ENCODE results near the gene JPH3.
"Not testable (repeated sequence)": the region's sequence is repeated elsewhere in the genome, so short reads cannot be mapped to it uniquely, and the experiment has no call there.

JPH3 gene

DNA sequence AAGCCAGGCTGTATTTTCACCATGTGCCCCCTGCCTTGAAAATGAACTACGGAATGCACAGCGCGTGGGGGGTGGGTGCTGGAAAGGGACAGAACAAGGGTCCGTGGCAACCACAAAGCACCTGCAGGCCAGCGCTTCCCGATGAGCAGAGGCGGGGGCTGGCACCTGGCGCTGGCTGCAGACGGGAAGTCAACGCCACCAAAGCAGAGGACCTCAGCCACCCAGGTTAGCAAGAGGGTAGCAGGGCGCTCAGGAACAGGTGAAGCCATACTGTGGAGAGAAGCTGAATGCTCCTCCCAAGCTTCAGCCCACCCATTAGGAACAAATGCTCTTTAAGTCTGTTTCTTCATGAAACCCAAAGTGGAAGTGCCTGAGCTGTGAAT, 98.8 kb downstream of the JPH3 start:
- DNase-seq, result no peak

DNA sequence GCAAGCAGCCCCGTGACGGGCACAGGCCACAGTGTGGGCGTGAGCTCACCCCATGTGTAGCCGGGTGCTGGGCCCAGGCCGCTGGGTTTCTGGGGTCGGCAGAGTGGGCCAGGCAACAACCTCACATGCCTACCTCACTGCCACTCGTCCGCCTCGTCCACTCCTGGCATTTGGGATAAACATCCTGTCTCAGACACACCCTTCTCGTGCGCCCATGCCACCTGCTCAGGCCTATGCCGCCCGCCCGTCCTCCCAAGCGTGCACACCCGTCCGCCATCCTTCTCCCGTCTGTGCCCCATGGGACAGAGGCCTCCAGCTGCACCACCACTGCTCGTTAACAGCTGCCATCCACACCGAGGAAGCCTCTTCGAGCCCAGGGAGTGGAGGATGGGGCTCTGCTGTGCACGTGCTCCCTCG, 99.2 kb downstream of the JPH3 start:
- DNase-seq, result no peak

DNA sequence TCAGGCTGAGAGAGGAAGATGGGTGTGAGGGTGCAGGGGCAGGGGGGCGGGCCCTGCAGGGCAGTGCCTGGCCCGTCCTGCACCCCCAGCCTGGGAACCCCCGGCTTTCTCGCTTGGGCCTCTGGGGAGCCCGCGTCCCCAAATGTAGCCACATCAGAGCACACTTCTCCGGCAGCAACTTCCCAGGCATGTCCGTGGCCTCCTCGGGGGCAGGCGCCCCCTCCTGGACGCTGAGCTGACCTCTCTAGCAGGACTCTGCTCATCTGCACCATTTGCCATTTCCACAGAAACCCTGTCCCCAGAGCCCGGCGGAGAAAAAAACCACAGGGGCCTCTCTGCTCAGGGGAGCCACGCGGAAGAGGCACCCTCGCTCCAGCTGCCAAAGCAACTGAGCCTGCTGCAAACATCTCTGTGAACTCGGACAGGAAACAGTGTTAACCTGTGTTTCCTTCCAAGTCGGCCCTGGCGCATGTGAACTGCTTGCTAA, 100.1 kb downstream of the JPH3 start:
- peak; percentile 67 for DNase-seq

DNA sequence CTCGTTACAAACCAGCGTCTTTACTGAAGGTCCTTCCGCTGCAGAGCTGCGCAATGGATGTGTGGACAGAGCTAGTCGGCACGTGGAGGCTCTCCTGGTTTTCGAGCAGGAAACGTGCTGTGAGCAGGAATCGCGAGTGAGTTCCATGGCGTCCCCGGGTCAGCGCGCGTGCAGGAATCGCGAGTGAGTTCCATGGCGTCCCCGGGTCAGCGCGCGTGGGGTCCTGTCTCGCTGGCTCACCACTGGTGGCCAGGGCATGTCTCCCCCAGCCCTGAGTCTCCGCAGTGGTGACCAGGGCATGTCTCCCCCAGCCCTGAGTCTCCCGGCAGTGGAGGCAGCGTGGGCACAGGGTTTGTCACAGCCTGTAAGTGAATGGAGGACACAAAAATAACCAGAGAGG, 100.8 kb downstream of the JPH3 start:
- DNase-seq, result no peak

DNA sequence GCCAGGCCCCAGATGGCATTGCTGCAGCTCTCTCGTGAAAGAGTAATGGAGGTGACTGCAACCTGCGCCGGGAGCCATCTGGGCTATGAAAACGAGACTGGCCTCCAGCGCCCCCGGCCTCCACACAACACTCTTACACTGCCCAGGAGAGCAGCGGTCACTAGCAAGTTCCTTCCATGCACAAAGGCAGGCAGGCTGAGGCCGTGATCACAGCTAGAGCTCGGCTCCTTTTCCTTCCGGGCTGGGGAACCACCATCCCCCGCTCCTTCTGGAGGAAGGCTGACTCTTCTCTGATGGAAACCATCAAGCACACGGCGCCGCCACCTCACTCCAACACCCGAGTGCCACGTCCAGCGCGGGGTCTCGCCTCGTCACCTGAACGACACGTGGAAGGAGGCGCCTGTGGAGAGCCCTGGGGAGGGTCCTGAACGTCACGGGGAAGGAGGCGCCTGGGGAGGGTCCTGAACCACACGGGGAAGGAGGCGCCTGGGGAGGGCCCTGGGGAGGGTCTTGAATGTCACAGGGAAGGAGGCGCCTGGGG, 101.6 kb downstream of the JPH3 start:
- DNase-seq, result no peak

DNA sequence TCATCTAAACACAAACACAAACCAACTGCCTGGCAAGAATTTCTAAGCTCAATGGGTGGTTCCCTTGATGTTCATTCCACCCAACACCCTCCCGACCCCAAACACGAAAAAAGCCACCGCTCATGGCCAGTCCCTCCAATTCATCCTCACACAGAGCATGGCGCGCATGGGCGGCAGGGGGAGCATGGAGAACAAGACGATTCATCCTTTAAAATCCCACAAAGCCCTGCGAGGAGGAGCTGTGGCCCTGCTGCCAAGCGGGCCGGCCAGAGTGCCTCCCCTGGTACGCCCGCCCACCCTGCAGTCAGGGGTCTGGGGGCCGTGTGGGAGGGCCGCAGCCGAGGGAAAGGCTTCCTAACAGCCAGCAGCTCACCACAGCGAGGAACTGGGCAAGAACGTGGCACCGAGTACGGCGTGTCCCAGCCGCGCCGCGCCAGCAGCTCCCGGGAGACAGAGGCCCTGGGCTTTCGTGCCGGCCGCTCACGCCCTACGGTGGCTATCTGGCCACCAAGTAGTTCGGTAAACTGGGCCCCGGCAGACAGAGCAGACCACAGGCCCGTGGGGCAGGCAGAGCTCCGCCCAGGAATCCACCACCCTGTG, 102.5 kb downstream of the JPH3 start:
- DNase-seq, result no peak

DNA sequence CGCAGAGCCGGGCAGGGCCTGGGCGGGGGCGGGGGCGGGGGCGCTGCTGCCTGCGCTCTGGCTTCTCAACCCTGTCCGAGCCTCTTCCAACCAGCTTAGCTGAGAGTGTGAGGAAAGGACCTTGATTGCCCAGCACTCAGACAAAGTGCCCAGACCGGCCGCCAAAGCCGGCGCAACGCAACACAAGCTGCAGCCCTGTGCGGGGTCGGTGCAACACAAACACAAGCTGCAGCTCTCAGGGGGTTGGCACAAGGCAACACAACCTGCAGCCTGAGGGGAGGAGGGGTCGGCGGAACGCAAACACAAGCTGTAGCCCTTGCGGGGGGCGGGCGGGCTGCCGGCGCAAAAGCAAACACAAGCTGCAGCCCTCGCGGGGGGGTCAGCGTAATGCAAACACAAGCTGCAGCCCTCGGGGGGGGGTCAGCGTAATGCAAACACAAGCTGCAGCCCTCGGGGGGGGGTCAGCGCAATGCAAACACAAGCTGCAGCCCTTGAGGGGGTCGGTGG, 103.5 kb downstream of the JPH3 start:
- DNase-seq, result no peak

DNA sequence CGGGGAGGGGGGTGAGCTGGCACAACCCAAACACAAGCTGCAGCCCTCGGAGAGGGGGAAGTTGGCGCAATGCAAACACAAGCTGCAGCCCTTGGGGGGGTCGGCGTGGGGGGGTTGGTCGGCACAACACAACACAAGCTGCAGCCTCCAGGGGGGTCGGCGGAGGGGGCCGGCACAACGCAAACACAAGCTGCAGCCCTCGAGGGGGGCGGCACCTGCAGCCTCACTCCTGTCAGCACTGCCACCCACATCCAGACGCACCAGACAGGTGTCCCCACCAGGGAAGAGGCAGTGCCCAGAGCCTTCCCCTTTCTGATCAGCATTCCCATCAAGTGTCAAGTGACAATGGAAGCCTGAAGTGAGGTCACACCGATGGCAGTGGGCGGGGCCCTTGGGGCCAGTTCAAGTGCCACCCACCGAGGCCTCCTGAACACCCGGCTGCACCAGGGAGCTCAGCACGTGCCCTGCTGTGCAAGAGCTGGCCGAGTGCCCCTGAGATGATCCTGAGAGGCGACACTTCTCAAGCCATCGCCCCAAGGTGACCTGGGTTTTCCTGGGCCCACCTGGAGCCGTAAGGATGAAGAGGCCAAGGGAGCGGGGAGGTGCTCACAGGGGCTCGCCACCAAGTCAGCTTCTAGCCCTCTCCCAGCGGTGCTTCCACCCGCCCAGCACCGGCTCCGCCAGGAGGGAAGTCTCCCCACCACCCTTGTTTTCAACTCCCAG, 104.1 kb downstream of the JPH3 start:
- no peak for DNase-seq

DNA sequence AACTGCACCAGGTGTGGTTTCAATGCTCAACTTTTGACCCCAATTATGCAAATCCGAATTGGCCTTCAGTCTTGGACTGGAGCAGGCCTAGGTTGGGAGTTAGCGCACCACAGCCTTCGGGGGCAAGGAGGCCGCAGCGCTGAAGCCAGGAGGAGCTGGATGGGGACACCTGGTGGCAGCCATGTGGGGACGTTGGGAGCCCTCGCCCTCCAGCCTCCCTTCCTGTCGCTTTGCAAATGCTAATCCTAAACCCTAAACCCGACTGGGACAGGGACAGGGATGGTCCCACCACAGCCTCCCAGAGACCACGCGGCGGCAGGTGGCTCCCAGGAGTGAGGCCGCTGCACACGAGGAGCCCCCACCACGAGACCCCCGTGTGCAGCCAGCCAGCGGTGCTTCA, 104.8 kb downstream of the JPH3 start:
- DNase-seq, result no peak

DNA sequence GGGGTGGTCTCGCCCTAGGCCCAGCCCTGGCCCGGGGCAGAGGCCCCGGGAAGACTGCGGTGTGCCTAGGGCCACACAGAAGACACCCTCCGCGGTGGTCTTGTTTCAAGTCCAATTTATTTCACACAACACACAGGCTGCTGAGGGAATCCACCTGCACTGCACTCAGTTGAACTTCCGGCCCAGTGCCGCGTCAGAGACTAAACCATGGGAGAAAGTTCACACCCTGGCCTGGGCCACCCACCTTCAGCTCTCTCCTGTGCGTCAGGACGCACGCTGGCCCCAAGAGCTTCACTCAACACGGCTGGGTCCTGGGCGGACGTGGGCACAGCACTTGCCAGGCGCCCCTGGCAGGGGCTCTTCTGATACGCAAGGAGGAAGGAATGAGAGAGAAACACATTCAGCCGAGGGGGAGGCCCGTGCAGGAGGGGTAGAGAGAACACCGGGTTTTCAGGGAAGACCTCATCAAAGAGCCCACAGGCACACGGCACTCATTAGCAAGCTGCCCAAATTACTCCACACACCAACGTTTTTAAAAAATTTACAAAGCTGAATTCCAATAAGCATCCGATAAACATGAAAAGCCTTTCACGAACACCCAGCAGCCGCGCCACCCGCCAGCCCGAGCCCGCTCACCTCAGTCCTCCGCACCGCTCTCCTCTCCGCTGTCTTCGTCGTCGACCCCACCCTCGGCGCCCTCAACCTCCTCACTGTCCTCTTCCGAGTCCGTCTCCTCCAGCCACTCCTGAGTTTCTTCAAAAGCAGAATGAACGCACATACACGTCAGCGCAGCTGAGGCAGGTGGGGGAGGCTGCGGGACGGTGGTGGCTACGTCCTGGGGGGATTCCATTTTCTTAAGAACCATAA, 105.6 kb downstream of the JPH3 start:
- DNase-seq, result no peak

DNA sequence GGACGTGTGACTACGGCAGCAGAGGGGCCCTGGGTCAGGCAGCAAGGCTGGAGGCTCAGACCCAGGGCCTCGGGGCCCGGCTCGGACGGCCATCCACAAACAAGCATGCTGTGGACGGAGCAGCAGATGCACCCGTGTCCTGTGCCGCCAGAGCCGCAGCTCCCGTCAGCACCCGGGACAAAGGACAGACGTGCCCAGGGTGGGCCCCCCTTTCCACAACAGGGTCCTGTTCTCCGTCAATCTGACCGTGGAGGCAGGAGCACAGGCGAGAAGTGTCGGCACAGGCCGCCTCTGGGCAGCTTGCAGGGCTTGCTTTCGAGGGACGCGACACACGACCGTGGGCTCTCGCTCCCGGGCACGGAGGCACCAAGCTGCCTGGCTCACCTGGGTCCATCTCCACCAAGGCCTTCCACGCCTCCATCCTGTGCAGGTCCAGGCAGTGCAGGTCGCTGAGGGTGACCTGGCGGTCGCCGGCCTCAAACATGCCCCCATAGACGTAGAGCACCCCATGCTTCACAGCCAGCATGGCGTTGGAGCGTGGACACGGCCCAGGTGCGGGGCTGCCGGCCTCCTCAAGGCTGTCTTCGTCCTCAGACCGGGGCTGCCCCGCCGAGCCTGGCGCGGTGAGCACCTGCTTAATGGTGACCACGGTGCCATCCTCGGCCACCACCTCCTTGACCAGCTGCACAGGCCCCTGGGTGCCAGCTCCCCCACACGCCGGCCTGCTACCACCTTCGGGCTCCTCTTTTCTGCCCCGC, 106.8 kb downstream of the JPH3 start:
- no peak for DNase-seq

DNA sequence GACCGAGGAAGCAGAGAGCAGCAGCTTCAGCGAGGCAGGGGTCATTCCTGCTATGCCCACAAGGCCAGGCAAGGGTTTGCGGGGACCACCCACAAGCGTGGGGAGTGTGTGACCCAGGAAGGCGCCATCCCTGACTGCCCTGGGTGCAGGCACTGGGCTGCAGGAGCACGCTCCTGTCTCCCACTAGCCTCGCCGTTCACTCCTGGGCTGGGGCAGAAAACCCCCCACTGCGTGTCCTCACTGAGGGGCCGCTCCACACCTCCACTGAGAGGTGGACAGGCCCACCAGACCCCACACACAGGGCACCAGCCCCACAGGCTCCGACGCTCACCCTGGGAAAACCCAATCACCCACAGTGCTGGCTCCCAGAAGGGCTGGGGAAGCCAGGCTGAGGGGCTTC, 107.4 kb downstream of the JPH3 start:
- no peak for DNase-seq

DNA sequence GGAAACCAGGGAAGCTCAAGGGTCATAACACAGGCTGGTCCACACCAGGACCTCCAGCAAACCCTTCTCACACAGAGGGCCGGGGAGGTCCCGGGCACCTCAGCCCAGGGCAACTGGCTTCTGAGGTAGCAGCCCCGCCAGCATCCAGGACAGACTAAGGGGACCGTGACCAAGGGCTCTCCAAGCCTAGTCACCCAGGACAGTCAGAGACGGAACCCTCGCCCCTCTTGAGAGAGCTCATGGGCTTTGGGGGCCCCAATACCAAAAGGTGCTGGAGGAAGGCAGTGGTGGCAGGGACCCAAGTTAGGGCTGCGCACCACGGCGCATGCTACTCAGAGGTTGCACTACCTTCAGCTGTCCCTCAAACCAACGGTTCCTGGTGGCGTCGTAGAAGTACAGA, 108.6 kb downstream of the JPH3 start:
- DNase-seq, result no peak

DNA sequence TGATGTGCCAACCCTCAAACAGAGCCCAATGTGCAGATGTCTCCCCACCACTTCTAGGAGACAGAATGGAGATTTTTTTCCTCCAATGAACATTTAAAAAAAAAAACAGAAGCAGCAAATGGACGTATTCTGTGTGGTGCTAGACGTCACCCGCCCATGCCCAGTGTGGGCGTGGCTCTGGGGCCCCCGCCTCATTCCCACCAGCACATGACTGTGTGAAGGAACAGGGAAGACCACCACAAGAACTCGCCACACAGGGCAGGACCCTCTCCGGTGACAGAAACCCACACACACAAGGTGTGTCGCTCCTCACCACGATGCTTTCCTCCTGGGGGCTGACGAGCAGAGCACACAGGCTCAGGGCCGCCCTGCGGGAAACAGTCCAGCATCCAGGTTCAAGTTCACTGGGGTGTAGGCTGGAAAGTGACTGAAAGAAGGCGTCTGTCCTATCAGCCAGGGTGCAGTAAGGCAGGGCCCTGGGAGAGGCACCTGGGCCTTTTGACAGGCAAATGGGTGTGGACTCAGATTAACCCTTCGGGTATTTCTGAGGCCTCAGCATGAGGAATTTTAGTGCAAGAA, 110.0 kb downstream of the JPH3 start:
- DNase-seq, result no peak

DNA sequence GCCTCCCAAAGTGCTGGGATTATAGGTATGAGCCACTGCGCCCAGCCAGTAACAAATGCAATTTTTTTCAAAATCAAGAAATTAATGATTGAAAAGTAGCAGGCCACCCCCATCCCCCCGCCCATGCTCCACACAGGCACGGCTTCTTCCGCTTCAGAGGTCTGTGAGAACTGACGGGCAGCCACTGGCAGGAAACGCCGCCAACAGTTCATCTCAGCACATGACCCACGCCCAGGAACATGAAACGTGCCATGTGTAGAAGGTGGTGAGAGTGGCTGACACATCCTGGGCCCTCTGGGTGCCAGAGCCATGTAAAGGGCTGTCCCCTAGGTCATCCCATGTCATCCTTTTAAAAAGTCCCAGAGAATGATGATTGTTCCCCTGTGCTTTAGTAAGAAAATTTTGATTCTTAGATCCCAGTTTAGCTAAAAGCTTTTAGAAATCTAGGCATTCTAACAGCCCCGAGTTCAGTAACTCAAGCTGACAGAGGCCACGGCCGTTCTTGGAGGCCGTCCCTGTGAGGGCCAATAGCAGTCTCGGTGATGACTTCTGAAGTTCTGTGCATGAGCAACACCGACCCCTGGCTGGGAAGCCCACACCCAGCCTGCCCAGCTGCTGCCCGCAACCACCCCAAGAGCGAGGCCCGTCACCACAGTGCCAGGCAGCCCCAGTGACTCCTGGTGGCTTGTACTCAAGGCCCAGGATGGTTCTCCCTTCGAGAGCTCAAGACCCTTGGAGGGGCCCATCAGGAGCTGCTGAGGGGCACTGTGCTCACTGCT, 111.3 kb downstream of the JPH3 start:
- no peak for DNase-seq

DNA sequence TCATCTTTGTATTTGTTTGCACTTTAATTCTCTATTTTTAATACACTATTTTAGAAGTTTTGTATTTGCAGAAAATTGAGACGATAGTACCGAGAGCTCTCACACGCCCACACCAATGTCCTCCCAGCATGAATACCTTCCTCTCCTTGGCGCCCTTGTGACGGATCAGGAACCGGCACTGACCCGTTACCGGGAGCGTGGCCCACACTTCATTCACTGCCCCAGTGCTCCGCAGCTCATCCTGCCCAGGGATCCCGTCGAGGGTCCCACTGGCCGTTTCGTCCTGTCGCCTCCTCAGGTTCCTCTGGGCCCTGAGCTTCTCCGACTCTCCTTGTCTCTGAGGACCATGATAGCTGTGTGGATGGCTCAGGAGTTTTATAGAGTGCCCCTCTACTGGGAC, 112.9 kb downstream of the JPH3 start:
- no peak for DNase-seq

DNA sequence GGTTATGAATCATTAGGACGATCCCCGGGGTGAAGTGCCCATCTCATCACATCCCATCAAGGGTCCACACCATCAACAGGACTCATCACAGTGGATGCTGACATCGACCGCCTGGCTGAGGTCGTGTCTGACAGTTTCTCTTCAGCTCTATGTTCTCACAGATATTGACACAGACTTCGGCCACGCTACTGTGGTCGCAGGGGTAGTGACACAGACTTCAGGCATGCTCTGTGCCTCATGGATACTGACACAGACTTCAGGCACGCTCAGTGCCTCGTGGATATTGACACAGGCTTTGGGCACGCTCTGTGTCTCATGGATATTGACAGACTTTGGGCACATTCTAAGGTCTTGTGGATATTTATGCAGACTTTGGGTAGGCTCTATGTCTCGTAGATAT, 113.3 kb downstream of the JPH3 start:
- no peak for DNase-seq

DNA sequence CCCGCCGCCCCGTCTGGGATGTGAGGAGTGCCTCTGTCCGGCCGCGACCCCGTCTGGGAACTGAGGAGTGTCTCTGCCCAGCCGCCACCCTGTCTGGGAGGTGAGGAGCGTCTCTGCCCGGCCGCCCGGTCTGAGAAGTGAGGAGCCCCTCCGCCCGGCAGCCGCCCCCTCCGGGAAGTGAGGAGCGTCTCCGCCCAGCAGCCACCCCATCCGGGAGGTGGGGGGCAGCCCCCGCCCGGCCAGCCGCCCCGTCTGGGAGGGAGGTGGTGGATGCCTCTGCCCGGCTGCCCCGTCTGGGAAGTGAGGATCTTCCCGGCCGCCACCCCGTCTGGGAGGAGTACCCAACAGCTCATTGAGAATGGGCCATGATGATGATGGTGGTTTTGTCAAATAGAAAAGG, 116.5 kb downstream of the JPH3 start:
- DNase-seq, result not testable (repeated sequence)

DNA sequence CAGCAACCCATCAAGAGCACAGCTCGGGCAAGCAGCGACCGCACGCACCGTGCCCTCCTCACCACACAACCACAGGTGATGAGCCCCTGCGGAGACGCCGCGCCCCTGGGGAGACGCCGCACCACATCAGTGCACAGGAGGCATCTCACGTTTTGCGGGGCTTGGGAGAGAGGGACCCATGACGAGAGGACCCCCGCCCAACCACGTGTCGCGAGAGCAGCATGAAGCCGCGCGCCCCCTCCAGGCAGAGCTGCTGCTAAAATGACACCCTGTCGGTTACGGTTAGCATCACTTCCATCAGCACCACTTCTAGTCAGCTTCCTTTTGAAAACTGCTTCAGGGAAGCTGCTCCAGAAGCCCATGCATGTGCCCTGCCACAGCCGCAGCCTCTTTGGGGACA, 118.1 kb downstream of the JPH3 start:
- DNase-seq, result no peak

DNA sequence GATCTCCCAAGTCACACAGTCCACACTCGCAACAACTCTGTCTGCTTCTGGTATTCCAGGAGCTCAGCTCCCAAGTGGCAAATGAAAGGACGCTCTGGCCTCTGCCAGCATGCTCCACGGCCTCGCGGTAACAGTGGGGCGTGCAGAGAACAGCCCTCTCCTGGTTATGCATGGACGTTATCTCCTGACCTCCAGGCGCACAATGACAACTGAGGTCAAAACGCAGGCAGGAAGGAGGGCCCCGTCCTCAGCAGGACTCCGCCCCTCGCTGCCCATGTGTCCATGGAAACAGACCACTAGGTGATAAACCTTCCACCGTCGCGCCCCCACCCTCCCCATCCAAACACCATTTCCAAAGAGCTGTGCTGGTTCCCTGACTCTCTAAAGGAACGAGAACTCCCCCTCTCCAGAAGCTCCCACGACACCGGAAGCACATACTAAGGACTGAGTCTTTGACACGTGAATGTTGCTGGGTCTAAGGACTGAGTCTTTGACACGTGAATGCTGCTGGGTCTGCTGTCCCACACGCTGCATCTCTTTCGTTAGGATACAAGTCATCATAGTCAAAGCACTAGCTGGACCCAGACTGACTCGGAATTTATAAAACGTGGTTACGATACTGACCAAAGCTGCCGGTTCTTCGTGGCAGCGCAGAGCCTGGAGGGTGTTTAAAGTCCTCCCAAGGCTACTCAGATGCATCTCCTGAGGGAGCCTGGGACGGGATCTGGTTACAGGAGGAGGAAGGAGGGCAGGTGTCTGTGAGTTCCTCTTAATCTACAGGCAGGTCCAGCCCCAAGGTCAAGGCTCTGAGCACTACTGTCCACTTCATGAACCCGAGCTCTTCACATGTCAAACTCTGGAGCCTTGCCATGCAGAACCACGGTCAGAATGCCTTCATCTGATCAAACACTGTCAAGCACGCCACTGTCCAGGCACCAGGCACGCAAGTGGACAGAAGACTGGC, 119.6 kb downstream of the JPH3 start:
- DNase-seq, result no peak

Data from right forelimb (tissue), 1 donor.